Activated CD4-positive, alpha-beta T cell treated with anti-CD3 and anti-CD28 coated beads for 36 hours (primary cell): ENCODE data around the gene ELP4. TPM values are rescaled to one million over a fixed set of nuclear protein-coding genes. Genes with fewer than 3 reads are reported as not detected.

Experiments
- ATAC-seq: fragments of 200-7000 bp; cut with Tn5 transposase; one replicate; pipeline ENCODE4 v1.10.0; 2021; ENCODE audit warnings: mild to moderate bottlenecking, moderate library complexity
- CTCF ChIA-PET: fragments of 350-600 bp; sonication (Branson Sonifier 250); formaldehyde crosslinking; loops from one replicate; lab custom pipeline; 2021; ENCODE audit warnings: antibody characterized with exemption; lab: Charles Lee
- POLR2A ChIA-PET: fragments of 350-600 bp; sonication (Branson Sonifier 250); formaldehyde crosslinking; loops from one replicate; lab custom pipeline; 2021; ENCODE audit warnings: antibody characterized with exemption, inconsistent platforms; lab: Charles Lee
- DNase-seq: peaks from one replicate; pipeline ENCODE4 v3.0.0-alpha.2; 2020
- H3K27ac Mint-ChIP-seq: one replicate; pipeline ENCODE4 v1.8.0; 2021; ENCODE audit warnings: mixed read lengths
- H3K27me3 Mint-ChIP-seq: one replicate; pipeline ENCODE4 v1.8.0; 2021; ENCODE audit warnings: mixed read lengths
- H3K36me3 Mint-ChIP-seq: one replicate; pipeline ENCODE4 v1.8.0; 2021; ENCODE audit warnings: low read depth, mixed read lengths
- H3K4me1 Mint-ChIP-seq: one replicate; pipeline ENCODE4 v1.8.0; 2021; ENCODE audit warnings: mixed read lengths
- H3K4me3 Mint-ChIP-seq: one replicate; pipeline ENCODE4 v1.8.0; 2021; ENCODE audit warnings: mild to moderate bottlenecking, moderate library complexity, mixed read lengths
- H3K9me3 Mint-ChIP-seq: one replicate; pipeline ENCODE4 v1.8.0; 2021; ENCODE audit warnings: low read depth, mixed read lengths
- intact Hi-C, 2 experiments: fragments of 100-400 bp; cut with DNase I in 1 of 2; cut with micrococcal nuclease in 1 of 2; formaldehyde crosslinking; loops; one replicate each; pipeline versions ENCODE4 v1.14.2 to v1.15.1; 2022 to 2024; cut with DNase I, micrococcal nuclease
- total RNA-seq, 2 experiments: library from RNA; stranded (reverse); gene quantifications; one replicate each; pipeline ENCODE4 v1.2.3, GENCODE V29; 2021

ELP4 gene
- total RNA-seq, 2 experiments from 2014 or later: 21.9 to 30.9 TPM

DNA sequence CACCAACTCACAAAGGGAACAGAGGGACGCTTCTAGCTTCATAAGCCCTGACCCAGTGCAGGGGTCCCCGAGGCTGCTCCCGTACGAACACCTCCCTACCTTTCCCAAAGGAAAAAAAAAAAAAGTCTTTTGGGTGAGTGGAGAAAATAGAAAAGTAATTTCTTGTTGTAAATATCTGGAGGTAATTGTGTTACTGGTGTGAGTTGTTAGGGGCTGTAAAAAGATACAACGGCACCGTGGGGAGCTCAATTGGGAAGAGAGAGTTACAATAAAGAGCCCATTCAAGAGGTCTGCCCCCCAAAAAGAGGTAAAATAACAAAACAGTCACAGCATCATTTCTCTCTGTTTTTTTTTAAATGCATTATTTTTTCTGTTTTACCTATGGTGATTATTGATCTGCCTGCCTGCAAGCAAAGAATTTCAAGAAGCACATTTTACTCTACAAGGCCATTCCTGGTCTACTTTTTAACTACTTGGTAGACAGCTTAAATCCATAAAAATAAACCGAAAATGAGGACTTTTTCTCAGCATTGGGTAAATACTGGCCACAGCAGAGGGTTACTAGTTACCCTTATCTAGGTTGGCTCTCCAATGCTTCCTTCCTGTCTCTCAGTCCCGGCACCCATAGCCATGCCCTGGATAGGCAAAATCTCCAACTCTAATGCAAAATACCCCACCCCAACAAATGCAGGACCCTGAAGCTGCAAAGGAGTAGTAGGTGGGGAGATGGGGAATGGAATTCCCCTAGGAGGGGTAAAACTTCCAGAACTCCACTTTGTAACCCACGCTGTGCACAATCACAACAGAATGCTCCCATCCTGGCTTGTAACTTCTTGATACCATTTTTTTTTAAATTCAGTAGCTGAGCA, 298.5 kb downstream of the ELP4 start:
- H3K36me3 Mint-ChIP-seq: no peaks in the 10 kb centered on the region
- ChIA-PET CTCF (interaction anchor here (0.6 to 0.9 kb wide), 5 partner anchors 9 to 1293 kb away, joined by 3 read pairs; no protein-coding TSS in a partner anchor), POLR2A (interaction anchor here (0.9 kb wide), 1 partner anchor 10 kb away, joined by 4 read pairs; no protein-coding TSS in a partner anchor)
- peaks cover 71% of the 10 kb centered on the region for H3K27me3 Mint-ChIP-seq
- intact Hi-C loops: loop anchor here (10.0 kb wide), 2 partner anchors 323 to 1483 kb away; partner anchors contain the start of gene ARL14EP (in 1 of the 2)
- no peak overlapping the region for H3K27ac Mint-ChIP-seq
- H3K4me3 Mint-ChIP-seq: no peak overlapping the region
- ATAC-seq (no peak), DNase-seq (no peak)
- peaks cover 42% of the 10 kb centered on the region for H3K4me1 Mint-ChIP-seq
- H3K9me3 Mint-ChIP-seq: no peaks in the 10 kb centered on the region

GRCh38 chr11:31808721-31809540, 299.4 kb downstream of the ELP4 start:
- ATAC-seq: no peak
- DNase-seq: no peak
- no peaks in the 10 kb centered on the region for H3K36me3 Mint-ChIP-seq
- H3K4me1 Mint-ChIP-seq: peaks cover 38% of the 10 kb centered on the region
- CTCF ChIA-PET: interaction anchor here (0.8 to 2.1 kb wide), 4 partner anchors 10 to 22 kb away, joined by 3 to 4 read pairs (median 3); no protein-coding TSS in a partner anchor
- peaks cover 67% of the 10 kb centered on the region for H3K27me3 Mint-ChIP-seq
- POLR2A ChIA-PET: interaction anchor here (0.9 kb wide), 1 partner anchor 11 kb away, joined by 4 read pairs; no protein-coding TSS in a partner anchor
- no peaks in the 10 kb centered on the region for H3K9me3 Mint-ChIP-seq
- peak overlapping the region; percentile 26 for H3K4me3 Mint-ChIP-seq
- intact Hi-C loops: loop anchor here (10.0 kb wide), 2 partner anchors 324 to 1484 kb away; partner anchors contain the start of gene ARL14EP (in 1 of the 2)
- H3K27ac Mint-ChIP-seq: no peak overlapping the region

DNA sequence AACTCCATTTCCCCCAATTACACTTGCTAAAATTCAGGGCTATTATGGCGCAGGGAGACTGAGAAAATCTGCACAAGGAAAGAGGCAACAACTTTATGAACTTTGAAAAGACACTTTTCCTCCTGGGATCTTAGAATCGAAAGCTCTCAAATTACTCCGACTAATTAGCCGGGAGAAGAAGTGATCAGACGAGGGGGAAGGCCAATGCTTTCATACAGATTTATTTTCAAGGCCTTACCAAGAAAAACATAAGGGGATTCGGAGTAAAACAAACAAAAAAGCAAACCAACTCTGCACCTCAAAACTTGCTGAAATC, 299.9 kb downstream of the ELP4 start:
- ChIA-PET POLR2A (no interaction called here), CTCF (interaction anchor here (1.1 to 2.1 kb wide), 2 partner anchors 9 to 10 kb away, joined by 3 to 4 read pairs; no protein-coding TSS in a partner anchor)
- DNase-seq (no peak), ATAC-seq (no peak)
- no peaks in the 10 kb centered on the region for H3K36me3 Mint-ChIP-seq
- intact Hi-C loops: loop anchor here (10.0 kb wide), 2 partner anchors 325 to 1485 kb away; partner anchors contain the start of gene ARL14EP (in 1 of the 2)
- H3K4me1 Mint-ChIP-seq: peaks cover 36% of the 10 kb centered on the region
- no peak overlapping the region for H3K27ac Mint-ChIP-seq
- peak overlapping the region; percentile 26 for H3K4me3 Mint-ChIP-seq
- H3K9me3 Mint-ChIP-seq: no peaks in the 10 kb centered on the region
- H3K27me3 Mint-ChIP-seq: peaks cover 65% of the 10 kb centered on the region

DNA sequence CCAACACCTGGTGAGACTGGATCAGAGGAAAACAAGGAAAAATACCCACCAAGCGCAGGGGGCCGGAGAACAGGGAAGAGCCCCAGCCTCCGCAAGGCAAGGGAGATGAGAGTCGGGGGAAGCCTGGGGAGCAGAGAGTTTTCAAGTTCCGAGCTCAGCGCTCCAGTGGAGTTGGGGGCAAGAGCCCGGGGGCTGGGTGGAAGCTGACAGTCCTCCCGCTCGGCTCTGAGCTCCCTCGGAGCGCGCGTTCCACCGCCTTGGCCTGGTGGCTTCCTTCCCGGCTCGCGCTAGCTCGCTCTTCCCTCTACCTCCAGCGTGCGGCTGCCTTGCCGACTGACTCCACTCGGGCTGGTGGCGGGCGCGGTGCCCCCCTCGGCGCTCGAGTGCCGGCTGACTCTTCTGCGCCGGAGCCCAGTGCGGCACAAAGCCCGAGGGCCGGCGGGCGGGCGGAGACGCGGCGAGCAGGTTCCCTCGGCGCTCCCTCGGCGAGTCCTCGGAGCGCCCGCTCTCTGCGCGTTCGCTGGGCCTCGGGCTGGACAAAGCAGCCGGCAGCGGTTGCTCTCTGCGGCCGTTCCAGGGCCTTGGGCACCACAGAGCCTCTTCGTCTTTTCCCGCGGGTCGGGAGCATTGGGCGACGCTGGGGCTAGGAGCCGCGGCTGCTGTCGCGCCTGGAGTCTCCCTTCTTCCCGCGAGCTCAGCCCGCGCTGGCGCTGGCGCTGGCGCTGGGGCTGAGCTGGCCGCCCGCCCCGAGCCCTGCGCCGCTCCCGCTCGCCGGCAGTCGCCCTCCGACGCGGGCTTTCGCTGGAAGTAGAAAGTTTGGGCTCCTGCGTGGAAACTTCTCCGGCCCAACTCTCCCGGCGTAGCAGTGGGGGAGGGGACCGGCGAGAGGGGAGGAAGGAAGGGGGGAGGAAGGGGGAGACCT, 300.6 kb downstream of the ELP4 start:
- ATAC-seq: no peak
- ChIA-PET POLR2A (no interaction called here), CTCF (interaction anchor here (1.1 to 2.1 kb wide), 2 partner anchors 9 to 10 kb away, joined by 3 to 4 read pairs; no protein-coding TSS in a partner anchor)
- Mint-ChIP-seq H3K27me3 (peaks cover 66% of the 10 kb centered on the region), H3K27ac (no peak overlapping the region), H3K4me1 (peaks cover 38% of the 10 kb centered on the region), H3K36me3 (no peaks in the 10 kb centered on the region), H3K9me3 (no peaks in the 10 kb centered on the region), H3K4me3 (peak overlapping the region; percentile 60)
- intact Hi-C loops: loop anchor here (5.0 to 10.0 kb wide), 5 partner anchors 282 to 1485 kb away; partner anchors contain the start of genes ARL14EP (in 1 of the 2), ELP4 (in 1 of the 2), IMMP1L (in 1 of the 2) and RCN1 (in 1 of the 2)
- peak; percentile 38 for DNase-seq

DNA sequence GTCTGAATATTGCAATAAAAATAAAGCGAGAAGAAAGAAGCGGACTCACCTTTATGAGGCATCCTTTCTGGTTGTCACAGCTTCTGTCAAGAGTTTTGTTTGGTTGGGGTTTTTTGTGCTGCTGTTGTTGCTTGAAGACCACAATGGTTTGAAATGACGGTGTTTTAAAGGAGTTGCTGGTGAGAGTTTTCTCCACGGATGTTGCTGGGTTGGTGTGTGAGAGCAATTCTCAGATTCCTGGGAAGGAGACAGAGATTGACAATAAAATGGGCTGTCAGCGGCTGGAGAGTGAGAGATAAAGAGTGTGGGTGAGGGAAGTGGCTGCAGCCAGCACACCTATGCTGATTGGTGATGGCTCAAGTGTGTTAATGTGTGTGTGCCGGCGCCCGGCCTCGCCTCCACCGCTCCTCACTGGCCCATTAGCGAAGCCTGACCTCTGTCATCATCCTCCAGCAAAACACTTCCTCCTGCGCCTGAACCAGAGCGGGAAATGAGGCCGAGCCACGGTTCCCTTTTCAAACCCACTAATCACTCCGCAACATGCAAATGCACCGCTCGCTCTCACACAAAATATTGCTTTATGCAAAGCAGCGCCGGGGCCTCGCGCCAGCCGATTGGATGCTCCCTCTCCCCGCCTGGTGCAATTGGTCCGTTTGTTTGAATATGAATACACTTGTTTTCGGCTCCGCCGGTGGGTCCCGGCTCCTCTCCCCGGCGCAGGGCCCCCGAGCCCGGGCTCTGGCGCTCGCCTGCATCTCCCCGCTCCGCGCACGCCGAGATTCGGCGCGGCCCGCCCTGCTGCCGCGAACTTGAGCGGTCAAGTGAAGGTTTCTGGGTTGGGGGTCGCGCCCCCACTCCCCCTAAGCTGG, 301.4 kb downstream of the ELP4 start, which contains the start of gene PAX6:
TSS of gene PAX6 (minus strand) at position 544 of the 869 bp plus-strand sequence. CDS start 4,911 bp downstream, outside the sequence.
- no peaks in the 10 kb centered on the region for H3K36me3 Mint-ChIP-seq
- ATAC-seq (peak; percentile 40), DNase-seq (peak; percentile 74)
- intact Hi-C loops: loop anchor here (1.0 to 10.0 kb wide), 4 partner anchors 13 to 416 kb away; partner anchors contain the start of genes ELP4 (in 1 of the 2), IMMP1L (in 1 of the 2) and RCN1 (in 1 of the 2)
- no peaks in the 10 kb centered on the region for H3K9me3 Mint-ChIP-seq
- H3K4me3 Mint-ChIP-seq: peak within 1 kb of the TSS; percentile 60
- ChIA-PET CTCF (interaction anchor here (2.1 kb wide), 1 partner anchor 9 kb away, joined by 4 read pairs; no protein-coding TSS in a partner anchor), POLR2A (no interaction called here)
- H3K4me1 Mint-ChIP-seq: peaks cover 41% of the 10 kb centered on the region
- H3K27me3 Mint-ChIP-seq: peaks cover 70% of the 10 kb centered on the region
- no peak within 1 kb of the TSS for H3K27ac Mint-ChIP-seq

DNA sequence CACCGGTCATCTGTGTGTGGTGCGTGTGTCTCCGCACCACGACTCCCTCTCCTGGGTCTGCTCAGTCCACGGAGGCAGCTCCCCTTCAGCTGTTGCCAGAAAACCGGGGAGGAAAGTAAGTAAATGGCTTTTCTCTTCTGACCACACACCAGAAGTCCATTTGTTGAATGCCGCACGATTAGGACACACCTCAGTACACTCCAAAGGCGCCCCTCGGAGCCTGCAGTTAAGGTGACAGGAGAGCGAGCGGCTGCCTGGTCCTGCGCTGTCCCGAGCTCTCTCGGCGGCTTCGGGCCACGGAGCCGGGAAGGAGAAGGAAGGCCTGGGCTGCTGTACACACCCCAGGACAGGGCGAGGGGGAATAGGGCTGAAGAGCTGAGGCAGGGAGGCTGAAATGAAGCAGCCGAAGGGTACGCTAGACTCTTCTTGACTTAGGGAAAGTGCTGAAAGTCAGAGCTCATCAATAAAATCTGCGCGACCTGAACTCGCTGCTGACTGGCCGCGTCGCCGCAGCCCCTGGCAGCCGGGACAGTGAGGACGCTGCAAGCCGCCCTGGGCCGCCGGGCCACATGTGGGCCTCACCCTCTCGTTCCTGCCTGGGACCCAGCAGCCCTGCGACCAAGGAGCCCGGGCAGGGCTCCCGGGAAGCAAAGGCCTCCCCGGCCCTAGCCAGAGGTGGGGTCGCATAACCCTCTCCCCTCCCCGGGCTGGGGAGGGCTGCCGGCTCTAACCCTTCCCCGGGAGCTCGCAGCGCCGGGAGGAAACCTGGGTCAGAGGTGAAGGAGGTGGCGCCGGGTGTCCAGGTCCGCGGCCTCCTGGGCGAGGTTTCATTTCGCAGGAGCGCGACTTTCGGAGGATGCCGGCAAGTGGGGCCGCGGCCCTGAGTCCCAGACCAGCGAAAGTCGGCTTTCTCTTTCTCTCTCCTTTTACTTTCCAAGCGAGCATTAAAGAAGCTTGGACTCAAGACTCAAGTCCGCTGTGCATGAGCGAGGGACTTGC, 303.1 kb downstream of the ELP4 start:
- peaks cover 64% of the 10 kb centered on the region for H3K27me3 Mint-ChIP-seq
- ChIA-PET POLR2A (no interaction called here), CTCF (no interaction called here)
- peaks cover 49% of the 10 kb centered on the region for H3K4me1 Mint-ChIP-seq
- H3K27ac Mint-ChIP-seq: no peak overlapping the region
- H3K36me3 Mint-ChIP-seq: no peaks in the 10 kb centered on the region
- ATAC-seq: no peak
- intact Hi-C loops: loop anchor here (5.0 to 10.0 kb wide), 3 partner anchors 280 to 418 kb away; partner anchors contain the start of genes ELP4 (in 1 of the 2), IMMP1L (in 1 of the 2) and RCN1 (in 1 of the 2)
- no peaks in the 10 kb centered on the region for H3K9me3 Mint-ChIP-seq
- DNase-seq: peak; percentile 35
- H3K4me3 Mint-ChIP-seq: peak overlapping the region; percentile 51

- intact Hi-C loops: loop anchor here (5.0 to 10.0 kb wide), 3 partner anchors 279 to 419 kb away; partner anchors contain the start of genes ELP4 (in 1 of the 2), IMMP1L (in 1 of the 2) and RCN1 (in 1 of the 2)
- ChIA-PET CTCF (no interaction called here), POLR2A (no interaction called here)
- Mint-ChIP-seq H3K36me3 (no peaks in the 10 kb centered on the region), H3K27me3 (peaks cover 59% of the 10 kb centered on the region), H3K4me3 (peak overlapping the region; percentile 51), H3K9me3 (no peaks in the 10 kb centered on the region), H3K4me1 (peaks cover 51% of the 10 kb centered on the region), H3K27ac (no peak overlapping the region)
- no peak for DNase-seq
- ATAC-seq: no peak
These were observed 304.0 kb downstream of the ELP4 start for GRCh38 chr11:31813391-31814175.

- Mint-ChIP-seq H3K9me3 (no peaks in the 10 kb centered on the region), H3K27me3 (peaks cover 57% of the 10 kb centered on the region), H3K27ac (no peak overlapping the region), H3K36me3 (no peaks in the 10 kb centered on the region), H3K4me1 (peaks cover 46% of the 10 kb centered on the region), H3K4me3 (no peak overlapping the region)
- ChIA-PET CTCF (no interaction called here), POLR2A (no interaction called here)
- intact Hi-C loops: loop anchor here (5.0 to 10.0 kb wide), 3 partner anchors 278 to 420 kb away; partner anchors contain the start of genes ELP4 (in 1 of the 2), IMMP1L (in 1 of the 2) and RCN1 (in 1 of the 2)
- no peak for DNase-seq
- ATAC-seq: no peak
These were observed 304.8 kb downstream of the ELP4 start for GRCh38 chr11:31814176-31814868.
